ENCODE measurements around the gene ESR2. TPM values are rescaled to one million over a fixed set of nuclear protein-coding genes. Genes with fewer than 3 reads are reported as not detected.
A peak's percentile ranks its signal among the peaks of the same experiment; 100 is the strongest.

The ESR2 gene
- total RNA-seq, 1 experiment from 2014 or later, result 0.15 TPM

DNA sequence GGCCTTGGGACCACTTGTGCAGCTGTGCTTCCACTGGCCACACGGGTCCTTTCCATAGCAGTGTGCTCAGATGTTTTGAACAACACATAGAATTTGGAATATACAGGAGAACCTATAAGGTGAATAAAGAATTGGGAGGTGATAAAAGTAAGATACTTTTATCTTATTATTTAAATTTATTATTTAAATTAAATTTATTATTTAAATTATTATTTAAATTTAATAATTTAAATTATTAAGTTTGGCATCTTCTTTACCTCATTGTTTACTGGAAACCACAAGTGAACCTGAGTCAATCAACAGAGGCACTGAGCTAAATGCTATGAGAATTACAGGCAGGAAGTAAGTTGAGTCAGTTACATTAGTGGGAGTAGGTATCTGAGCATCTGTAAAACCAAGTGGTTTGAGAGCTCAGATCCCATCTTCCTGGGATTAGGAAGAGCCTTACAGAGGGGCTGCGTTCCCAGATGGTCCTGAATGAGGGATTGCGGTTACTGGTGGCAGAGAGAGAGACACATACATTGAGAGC, 103.1 kb downstream of the ESR2 start:
- whole genome bisulfite sequencing (ENCODE audit: extremely low coverage, insufficient read length, low lambda C conversion rate), result no CpG with 5 or more reads among the region's 3 CpGs
- peaks cover 22 to 47% (median 31%) of the 10 kb centered on the region in 3 experiments; a peak in 6 of 7 replicates for H3K36me3 Mint-ChIP-seq (ENCODE audit: insufficient read depth in 1 of 3, low read depth in 3 of 3)
- H3K9ac ChIP-seq (ENCODE audit: extremely low read depth, insufficient read length, low read length), result no peak overlapping the region
- H3K9me3 Mint-ChIP-seq, result no peaks in the 10 kb centered on the region
- H3K4me1 ChIP-seq (ENCODE audit: insufficient read depth, low read length), result peaks cover 6% of the 10 kb centered on the region; the same call in 1 of the 2 replicates
- DNase-seq, result no peak
- H3K4ac ChIP-seq (ENCODE audit: low read depth, low read length), result no peak overlapping the region
- peaks cover 71 to 72% of the 10 kb centered on the region in 2 experiments for H3K4me1 Mint-ChIP-seq
- H2BK20ac ChIP-seq (ENCODE audit: low read depth, low read length, poor library complexity, severe bottlenecking), result no peak overlapping the region
- no peaks in the 10 kb centered on the region for H3K9me3 ChIP-seq (ENCODE audit: control insufficient read depth, low read depth, low read length)
- H4K91ac ChIP-seq (ENCODE audit: insufficient read length, low read depth, low read length), result no peak overlapping the region
- no peak overlapping the region for H4K8ac ChIP-seq (replicated peaks; ENCODE audit: insufficient read length, low read depth, low read length)
- H4K20me1 ChIP-seq (ENCODE audit: control insufficient read depth, insufficient read depth, insufficient read length), result no peaks in the 10 kb centered on the region
- H3K79me2 ChIP-seq (ENCODE audit: insufficient read depth, low read length), result no peaks in the 10 kb centered on the region
- no peaks in the 10 kb centered on the region for H3K23me2 ChIP-seq (ENCODE audit: insufficient read length, low read depth, low read length, poor library complexity, severe bottlenecking)
- TF ChIP-seq, protein P1, sequence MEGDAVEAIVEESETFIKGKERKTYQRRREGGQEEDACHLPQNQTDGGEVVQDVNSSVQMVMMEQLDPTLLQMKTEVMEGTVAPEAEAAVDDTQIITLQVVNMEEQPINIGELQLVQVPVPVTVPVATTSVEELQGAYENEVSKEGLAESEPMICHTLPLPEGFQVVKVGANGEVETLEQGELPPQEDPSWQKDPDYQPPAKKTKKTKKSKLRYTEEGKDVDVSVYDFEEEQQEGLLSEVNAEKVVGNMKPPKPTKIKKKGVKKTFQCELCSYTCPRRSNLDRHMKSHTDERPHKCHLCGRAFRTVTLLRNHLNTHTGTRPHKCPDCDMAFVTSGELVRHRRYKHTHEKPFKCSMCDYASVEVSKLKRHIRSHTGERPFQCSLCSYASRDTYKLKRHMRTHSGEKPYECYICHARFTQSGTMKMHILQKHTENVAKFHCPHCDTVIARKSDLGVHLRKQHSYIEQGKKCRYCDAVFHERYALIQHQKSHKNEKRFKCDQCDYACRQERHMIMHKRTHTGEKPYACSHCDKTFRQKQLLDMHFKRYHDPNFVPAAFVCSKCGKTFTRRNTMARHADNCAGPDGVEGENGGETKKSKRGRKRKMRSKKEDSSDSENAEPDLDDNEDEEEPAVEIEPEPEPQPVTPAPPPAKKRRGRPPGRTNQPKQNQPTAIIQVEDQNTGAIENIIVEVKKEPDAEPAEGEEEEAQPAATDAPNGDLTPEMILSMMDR (conservative IDR thresholded peaks at IDR 0.05), result no peak
- no peak overlapping the region for H3K4me2 ChIP-seq (ENCODE audit: insufficient read depth, insufficient read length, low read length)
- no peak overlapping the region for H2BK15ac ChIP-seq (ENCODE audit: low read depth, low read length)
- H3K79me1 ChIP-seq (ENCODE audit: insufficient read depth, low read depth, low read length, poor library complexity, severe bottlenecking), result no peaks in the 10 kb centered on the region
- H2BK5ac ChIP-seq (ENCODE audit: insufficient read length, low read length), result no peak overlapping the region
- H3K27me3 Mint-ChIP-seq (ENCODE audit: low read depth), result no peaks in the 10 kb centered on the region
- H3K56ac ChIP-seq (ENCODE audit: insufficient read length, low read depth, low read length), result no peak overlapping the region
- H3K14ac ChIP-seq (ENCODE audit: insufficient read depth, low read length), result no peak overlapping the region
- no peak overlapping the region for H3K4me3 Mint-ChIP-seq
- no peak overlapping the region for H2AK5ac ChIP-seq (ENCODE audit: insufficient read length, low read length)
- H4K5ac ChIP-seq (ENCODE audit: insufficient read length, low read depth, low read length), result no peak overlapping the region
- H3K27ac ChIP-seq (ENCODE audit: insufficient read length, low read depth, low read length), result no peak overlapping the region
- H3K27me3 ChIP-seq (ENCODE audit: insufficient read depth, low read length), result no peaks in the 10 kb centered on the region
- no peak overlapping the region for H3K18ac ChIP-seq (ENCODE audit: insufficient read length, low read depth, low read length)
- no peak overlapping the region for H2AFZ ChIP-seq (ENCODE audit: low read length)
- H2BK120ac ChIP-seq (ENCODE audit: low read depth, low read length, poor library complexity, severe bottlenecking), result no peak overlapping the region
- H3T11ph ChIP-seq (ENCODE audit: low read length), result no peak overlapping the region
- H3K23ac ChIP-seq (ENCODE audit: insufficient read length, low read depth, low read length), result no peak overlapping the region
- no peak overlapping the region for H2BK12ac ChIP-seq (ENCODE audit: insufficient read length, low read depth, low read length)
- H3K27ac Mint-ChIP-seq, result peak overlapping the region in 2 of 3 experiments; percentile 2 to 73; a peak in 3 of 7 replicates
